ENCODE measurements around the gene HMG20A.

DNA sequence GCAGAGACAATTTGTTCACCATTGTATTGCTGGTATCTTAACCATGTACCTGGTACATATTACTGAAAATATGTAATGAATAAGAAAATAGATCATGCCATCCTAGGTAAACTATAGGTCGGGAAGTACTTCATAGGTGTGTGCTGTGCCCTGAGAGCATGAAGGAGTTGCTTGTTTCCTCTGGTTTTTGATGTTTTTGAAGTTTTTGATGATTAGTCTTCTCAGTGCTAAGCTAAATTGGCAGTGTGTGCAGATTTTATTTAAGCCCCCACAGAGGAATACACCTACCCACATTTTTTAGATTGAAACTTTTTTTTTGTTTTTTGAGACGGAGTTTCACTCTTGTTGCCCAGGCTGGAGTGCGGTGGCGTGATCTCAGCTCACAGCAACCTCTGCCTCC, 16.6 kb downstream of the HMG20A start:
- TF ChIP-seq HMGXB4 (CRISPR knock-in tag; IDR thresholded peaks at IDR 0.05), result no peak
- no peak for TF ChIP-seq AFF4 (CRISPR knock-in tag; IDR thresholded peaks at IDR 0.05; ENCODE audit: borderline replicate concordance)
- TF ChIP-seq CTCF (IDR thresholded peaks at IDR 0.05), result no peak
- no peak for TF ChIP-seq USF2 (CRISPR knock-in tag; IDR thresholded peaks at IDR 0.05)
- TF ChIP-seq MXD4 (CRISPR knock-in tag; IDR thresholded peaks at IDR 0.05; ENCODE audit: borderline replicate concordance), result no peak
- no peak for TF ChIP-seq NR1H2 (CRISPR knock-in tag; IDR thresholded peaks at IDR 0.05)
- no peak for TF ChIP-seq ATF1 (CRISPR knock-in tag; IDR thresholded peaks at IDR 0.05)

Measured in WTC11 (cell line).